Measurements from ENCODE around the gene TNFSF13.

GRCh38 chr17:7575481-7575883 is 16.9 kb downstream of the TNFSF13 start:
- no peak for TF ChIP-seq CTCF (IDR thresholded peaks at IDR 0.05; ENCODE audit: low read depth, low read length, poor library complexity, severe bottlenecking)
- TF ChIP-seq EZH2phosphoT487 (IDR thresholded peaks at IDR 0.05; ENCODE audit: borderline replicate concordance, low read length): no peak
